GM18519 (cell line): ENCODE data around the gene NCOA3.

Source experiments
- ATAC-seq: cut with Tn5 transposase; IDR thresholded peaks from one replicate; pipeline ENCODE4 v1.9.1; 2021; ENCODE audit warnings: mild to moderate bottlenecking, moderate library complexity; ENCODE audit not compliant: unreplicated experiment, low FRiP score

Gene NCOA3

DNA sequence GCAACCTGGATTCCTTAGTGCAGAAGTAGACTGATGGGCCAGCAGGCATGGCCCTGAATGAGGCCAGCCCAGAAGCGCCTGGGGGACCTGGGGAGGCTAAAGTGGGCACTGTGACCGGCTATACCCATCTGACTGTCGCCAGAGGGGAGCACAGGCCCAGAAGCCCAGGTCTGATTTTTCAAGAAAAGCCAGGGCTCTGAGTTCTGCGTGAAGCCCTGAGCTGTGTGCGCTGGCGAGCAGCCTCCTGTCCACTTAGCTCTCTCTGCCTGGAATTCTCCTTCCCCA lies 171.9 kb downstream of the NCOA3 start:
- ATAC-seq: no peak

DNA sequence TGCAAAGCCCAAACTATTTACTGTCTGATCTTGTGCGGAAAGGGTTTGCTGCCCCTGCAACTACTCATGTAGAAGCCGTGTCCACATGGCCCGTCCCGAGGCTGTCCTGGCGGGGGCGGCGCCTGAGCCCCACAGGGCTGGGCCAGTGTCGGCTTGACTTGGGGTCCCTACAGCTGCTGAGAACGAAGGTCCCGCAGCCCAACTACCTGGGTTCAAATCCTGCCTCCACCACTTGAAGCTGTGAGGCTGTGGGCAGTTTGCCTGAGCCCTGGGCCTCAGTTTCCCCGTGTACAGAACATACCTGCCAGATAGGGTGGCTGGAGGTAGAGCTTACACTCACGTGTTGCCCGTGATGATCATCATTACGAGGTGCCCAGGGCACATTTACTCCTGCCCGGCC lies 172.5 kb downstream of the NCOA3 start:
- no peak for ATAC-seq

- no peak for ATAC-seq
These were observed 173.0 kb downstream of the NCOA3 start for GRCh38 chr20:47674686-47675085.

DNA sequence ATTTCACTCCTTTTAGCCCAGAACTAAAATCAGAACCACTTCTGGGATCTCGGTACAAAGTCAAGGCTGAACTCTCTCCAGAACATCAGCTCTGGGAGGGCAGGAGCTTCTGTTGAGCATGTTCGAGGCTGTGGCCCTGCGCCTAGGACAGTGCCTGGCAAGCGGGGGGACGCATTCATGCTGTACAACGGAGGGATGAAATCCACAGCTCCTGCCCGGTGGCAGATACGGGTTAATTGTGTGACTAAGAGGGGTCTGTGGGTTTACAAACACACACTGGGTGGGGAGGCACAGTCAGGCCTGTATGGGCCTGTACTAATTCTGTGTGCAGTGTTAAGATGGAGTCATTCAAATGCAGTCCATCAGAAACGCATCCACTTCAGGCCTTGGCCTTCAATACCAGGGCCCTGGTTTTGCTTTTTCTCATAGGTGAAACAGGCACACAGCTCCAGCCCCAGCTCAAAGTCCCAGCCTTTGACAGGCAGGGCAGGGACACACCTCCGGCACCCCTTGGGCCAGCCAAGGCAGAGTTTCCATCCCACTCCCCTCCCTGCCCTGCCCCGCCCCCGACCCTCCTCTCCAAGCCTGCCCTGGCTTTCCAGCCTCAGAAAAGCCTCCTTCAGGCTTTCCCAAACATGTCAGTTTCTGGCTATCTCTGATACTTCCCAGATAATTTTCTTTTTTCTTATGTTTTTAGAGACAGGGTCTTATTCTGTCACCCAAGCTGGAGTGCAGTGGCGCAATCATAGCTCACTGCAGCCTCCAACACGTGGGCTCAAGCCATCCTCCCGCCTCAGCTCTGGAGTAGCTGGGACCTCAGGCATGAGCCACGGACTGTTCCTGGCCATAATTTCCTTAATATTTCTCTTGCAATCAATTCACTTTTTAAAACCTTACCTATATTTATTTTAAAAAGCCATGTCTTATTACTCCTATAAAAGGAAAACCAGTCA lies 173.8 kb downstream of the NCOA3 start:
- no peak for ATAC-seq

- ATAC-seq: no peak
These were observed 174.6 kb downstream of the NCOA3 start for GRCh38 chr20:47676219-47676721.

DNA sequence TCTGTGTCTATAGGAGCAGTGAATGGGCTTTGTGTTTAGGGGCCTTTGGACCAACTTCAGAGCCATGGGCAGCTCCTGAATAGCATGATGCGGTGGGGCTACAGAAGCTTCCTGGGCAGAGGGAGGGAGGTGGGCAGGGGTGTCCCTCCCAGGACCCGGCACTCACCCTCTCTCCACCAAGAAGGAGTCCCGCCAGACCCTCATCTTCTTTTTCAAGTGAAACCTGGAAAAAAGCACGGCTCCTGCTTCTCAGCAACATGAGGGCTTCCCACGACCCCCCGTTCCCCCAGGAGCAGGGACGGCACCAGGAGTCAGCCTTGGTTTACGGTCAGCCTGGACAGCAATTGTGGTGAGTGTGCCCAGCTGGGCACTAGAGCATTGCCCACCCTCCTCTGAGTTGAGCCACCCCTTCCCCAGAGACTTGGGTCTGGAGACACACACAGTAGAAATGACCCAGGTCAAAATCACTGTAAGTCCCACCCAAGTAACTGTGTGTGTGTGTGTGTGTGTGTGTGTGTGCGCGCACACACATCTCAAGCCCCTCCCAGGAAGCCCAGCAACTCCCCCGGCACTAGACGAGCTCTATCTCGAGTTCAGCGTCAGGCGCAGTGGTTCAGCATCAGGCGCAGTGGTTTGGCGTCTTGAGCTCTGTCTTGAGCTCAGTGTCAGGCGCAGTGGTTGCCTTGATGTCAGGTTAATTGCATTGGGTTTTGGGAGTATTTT lies 175.4 kb downstream of the NCOA3 start:
- ATAC-seq: no peak

- ATAC-seq: no peak
These were observed 176.2 kb downstream of the NCOA3 start for GRCh38 chr20:47677635-47678453.

GRCh38 chr20:47678536-47678935 lies 176.8 kb downstream of the NCOA3 start:
- no peak for ATAC-seq

DNA sequence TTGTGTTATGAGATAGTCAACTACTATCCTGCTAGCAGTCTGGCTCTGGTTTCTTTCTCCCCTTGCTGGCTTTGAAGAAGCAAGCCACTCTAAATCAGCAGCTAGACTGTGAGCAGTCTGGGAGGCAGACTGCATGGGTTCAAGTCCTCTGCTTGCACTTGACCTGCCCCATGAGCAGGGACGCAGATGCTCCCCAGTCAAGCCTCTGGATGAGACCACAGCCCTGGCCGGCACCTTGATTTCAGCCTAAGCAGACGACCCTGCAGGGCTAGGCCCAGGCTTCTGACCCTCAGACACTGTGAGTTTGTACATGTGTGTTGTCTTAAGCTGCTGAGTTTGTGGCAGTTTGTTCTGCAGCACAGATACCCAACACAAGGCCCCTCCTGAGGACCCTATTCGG lies 177.8 kb downstream of the NCOA3 start:
- ATAC-seq: no peak

DNA sequence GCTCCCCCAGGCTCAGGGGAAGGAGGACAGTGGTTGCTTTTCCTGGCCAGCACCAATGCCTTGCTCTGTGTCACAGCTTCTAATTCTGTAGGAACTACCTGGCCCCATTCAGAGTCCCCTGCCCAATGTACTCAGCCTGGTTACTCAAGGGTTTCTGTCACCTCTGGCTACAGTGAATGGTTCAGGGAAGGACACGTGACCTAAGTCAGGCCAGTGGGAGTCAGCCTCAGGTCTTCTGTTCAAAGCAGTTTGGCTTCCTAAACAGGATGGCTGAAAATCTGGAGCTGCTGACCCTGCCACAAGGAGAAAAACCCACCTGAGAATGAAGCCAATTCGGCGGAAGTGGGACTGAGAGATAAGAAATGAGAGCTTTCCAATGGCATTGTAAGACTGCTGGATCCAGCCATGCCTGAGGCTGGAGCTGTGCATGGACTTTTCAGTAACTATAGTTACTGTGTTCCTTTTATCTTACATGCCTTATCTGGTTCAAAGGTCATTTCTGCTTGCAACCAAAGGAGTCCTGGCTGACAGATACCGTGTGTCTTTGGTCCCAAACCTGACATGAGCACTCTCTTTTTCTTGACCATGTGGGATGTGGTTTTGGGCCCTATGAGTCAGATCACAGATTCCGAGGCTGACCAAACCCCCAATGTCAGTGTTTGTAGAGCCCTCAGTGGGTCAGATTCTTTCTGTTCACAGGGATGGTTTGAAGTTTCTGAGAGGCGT lies 179.3 kb downstream of the NCOA3 start:
- ATAC-seq: no peak

- ATAC-seq: no peak
These were observed 180.5 kb downstream of the NCOA3 start for GRCh38 chr20:47682028-47682783.

DNA sequence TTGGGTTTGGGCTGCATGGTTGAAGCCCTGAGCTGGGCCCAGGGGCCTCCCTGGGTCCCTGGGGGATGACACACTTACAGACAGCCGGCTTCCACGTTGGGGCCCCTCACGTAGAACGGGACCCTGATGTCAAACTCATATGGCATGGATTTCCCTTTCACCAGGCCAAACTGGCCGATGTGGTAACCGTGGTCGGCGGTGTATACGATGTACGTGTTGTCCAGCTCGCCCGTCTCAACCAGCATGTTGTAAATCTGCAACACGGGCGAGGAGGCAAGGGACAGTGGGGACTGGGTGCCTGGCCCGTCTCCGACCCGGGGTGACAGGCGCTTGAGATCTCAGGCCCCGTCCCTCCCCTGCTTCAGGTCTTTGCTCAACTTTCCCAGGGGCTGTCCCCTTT lies 181.2 kb downstream of the NCOA3 start:
- ATAC-seq: no peak

GRCh38 chr20:47684306-47685080 lies 182.8 kb downstream of the NCOA3 start:
- ATAC-seq: no peak

DNA sequence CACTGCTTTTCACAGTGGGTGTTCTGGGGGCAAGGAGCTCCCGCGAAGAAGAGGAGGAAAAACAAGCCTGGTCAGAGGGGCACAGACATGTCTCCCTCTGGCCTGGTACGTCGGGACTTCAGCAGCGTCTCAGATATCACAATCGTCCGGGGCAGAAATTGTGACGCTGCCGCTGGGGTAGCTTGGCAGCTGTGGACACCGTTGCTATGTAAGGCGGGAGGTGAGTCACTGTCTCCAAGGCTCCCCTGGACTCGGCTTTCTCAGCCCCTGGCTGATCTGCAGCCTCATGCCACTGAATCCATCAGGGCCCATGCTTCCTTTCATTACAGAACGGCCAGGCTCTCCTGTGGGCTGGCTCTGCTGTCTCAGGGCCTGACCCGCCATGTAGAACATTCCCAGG lies 184.9 kb downstream of the NCOA3 start:
- ATAC-seq: no peak

DNA sequence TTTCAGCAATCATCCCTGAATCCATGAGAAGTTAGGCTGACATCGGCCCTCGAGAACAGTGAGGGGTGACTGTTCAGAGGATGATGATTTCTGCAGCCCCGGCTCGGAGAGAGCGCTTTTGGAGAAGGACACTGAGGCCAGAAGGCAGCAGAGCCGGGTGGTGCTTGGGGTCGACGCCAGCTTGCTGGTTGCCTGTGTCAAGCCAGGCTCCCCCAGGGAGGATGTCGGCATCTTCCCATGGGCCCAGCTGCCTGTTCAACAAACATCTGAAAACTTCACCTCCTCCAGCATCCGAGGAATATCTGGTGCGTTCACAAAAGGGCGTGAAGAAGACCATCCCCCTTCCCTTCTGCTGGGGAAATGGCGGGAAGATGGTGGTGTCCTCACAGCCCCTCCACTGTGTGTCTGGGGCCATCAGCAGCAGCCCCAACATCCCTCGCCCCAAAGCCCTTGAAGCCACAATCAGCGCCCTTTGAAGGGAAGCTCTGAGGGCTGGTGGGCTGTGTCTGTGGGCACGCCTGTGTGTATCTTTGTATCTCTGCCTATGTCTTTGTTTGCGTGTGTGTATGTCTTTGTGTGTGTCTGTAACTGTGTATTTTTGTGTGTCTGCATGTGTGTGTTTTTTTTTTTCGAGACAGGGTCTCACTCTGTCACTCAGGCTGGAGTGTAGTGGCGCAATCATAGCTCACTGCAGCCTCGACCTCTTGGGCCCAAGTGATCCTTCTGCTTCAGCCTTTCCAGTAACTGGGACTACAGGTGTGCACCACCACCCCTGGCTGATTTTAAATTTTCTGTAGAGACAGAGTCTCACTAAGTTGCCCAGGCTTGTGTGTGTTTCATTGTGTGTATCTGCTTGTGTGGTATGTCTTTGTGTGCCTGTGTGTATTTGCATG lies 185.7 kb downstream of the NCOA3 start:
- ATAC-seq: no peak

GRCh38 chr20:47688385-47689381 lies 187.0 kb downstream of the NCOA3 start:
- no peak for ATAC-seq

DNA sequence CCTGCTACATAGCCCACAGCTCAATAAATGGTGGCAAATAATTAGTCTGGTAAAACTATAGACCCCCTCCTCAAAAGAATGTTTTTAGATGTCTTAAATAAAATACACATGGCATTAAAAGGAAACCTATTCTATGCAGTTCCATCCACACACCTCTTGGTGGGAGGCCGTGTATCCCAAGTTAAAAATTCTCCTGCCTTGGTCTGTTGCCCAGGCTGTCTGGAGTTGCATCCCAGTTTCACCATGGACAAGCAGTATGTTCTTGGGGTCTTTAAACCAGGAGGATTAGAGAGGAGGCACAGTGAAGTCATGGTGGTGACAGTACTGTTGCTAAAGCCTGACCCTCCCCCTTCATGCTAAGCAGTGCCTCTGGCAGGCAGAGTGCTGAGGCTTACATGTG lies 188.0 kb downstream of the NCOA3 start:
- ATAC-seq: no peak
